Heart left ventricle (tissue), 13 donors: ENCODE results near the gene GGA2.

ENCODE experiments used
- POLR2A ChIP-seq, 2 donors: fragments of 450-650 bp; IDR thresholded peaks; one replicate each; pipeline ENCODE4 v1.6.1; 2017; ENCODE audit warnings: antibody characterized with exemption in 2 of 2, mild to moderate bottlenecking in 2 of 2, moderate library complexity in 2 of 2
- TF ChIP-seq, protein P1 (sequence below), 12 donors: fragments of 200-600 bp; sonication (generic) in 4 of 12; IDR thresholded peaks; one replicate each; pipeline versions ENCODE4 v1.5.0 to v1.8.0; 2018 to 2022; ENCODE audit warnings: antibody characterized with exemption in 12 of 12, mild to moderate bottlenecking in 5 of 12
- donor health status: ischemic (EF 13 %, LVEDD 7.1; RV severe dilation, severe dysfunction).
- donor health status: DM: no; HTN: yes; CAD: no.
- donor health status: DM: no; HTN: no; CAD: no.
- donor health status: ischemic (EF 25% LVEDD 6.9; RV normal size, moderate dysfunction).
- donor health status: ischemic (EF 25% LVEDD 5.7; RV mildly dilated, moderate dysfunction).
- donor health status: ischemic (EF 35%, LVEDD 5.7; RV mildly dilated, moderate dysfunction).
- donor health status: nonischemic (EF 11% LVEDD 7.7; RV severe dilation, severe dysfunction).
- donor health status: DM: yes; HTN: yes; CAD: no.
- donor health status: PGD.
- donor health status: ischemic (EF 29% LVEDD 5.4; RV normal size, mild dysfunction).
- donor health status: nonischemic (EF 23%, LVEDD 6.1; RV moderate dilation, normal function).

DNA sequence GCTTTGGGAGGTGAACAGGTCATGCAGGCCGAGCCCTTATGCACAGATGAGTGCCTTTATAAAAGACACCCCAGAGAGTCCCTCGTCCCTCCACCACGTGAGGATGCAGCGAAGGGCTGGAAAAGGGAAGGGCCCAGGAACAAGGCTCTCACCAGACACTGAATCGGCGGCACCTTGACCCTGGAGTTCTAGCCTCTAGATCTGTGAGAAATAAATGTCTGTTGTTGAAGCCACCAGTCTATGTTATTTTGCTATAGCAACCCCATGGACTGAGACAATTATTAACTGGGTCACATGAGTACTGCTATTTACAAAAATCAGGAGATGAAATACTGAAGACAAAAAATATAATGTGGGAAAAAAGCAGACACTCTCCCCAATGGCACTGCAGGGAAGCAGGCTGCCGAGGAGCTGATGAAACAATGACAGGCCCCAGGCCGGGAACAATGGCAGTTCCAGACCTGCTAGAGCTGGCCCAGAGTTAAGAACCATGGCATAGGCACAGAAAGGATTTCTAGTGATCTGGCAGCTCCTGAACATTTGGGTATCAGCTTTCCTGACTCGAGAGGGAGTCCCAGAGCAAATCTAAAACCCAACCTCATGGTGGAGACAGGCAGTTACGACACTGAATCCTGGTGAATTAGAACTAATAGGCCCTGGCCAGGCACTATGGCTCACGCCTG, 17.8 kb upstream of the GGA2 start:
- TF ChIP-seq, protein P1, sequence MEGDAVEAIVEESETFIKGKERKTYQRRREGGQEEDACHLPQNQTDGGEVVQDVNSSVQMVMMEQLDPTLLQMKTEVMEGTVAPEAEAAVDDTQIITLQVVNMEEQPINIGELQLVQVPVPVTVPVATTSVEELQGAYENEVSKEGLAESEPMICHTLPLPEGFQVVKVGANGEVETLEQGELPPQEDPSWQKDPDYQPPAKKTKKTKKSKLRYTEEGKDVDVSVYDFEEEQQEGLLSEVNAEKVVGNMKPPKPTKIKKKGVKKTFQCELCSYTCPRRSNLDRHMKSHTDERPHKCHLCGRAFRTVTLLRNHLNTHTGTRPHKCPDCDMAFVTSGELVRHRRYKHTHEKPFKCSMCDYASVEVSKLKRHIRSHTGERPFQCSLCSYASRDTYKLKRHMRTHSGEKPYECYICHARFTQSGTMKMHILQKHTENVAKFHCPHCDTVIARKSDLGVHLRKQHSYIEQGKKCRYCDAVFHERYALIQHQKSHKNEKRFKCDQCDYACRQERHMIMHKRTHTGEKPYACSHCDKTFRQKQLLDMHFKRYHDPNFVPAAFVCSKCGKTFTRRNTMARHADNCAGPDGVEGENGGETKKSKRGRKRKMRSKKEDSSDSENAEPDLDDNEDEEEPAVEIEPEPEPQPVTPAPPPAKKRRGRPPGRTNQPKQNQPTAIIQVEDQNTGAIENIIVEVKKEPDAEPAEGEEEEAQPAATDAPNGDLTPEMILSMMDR (IDR thresholded peaks at IDR 0.05) = no peak
- TF ChIP-seq POLR2A (IDR thresholded peaks at IDR 0.05) = no peak
